Medulla oblongata (tissue), 1 donor: ENCODE results near the gene TACR3.
"Not testable (repeated sequence)": the region's sequence is repeated elsewhere in the genome, so short reads cannot be mapped to it uniquely, and the experiment has no call there.

Source experiments
- DNase-seq: peaks from one replicate; pipeline ENCODE4 v3.0.0-alpha.2; 2015; ENCODE audit errors: extremely low spot score

Gene TACR3

GRCh38 chr4:103719830-103720207, at the start of gene TACR3:
Gene TACR3, minus strand, starts transcription at chr4:103719985. Its CDS starts 310 bp downstream, at chr4:103719675.
- no peak for DNase-seq

GRCh38 chr4:103757631-103758030, 37.8 kb upstream of the TACR3 start:
- no peak for DNase-seq

GRCh38 chr4:103756741-103757140, 37.0 kb upstream of the TACR3 start:
- no peak for DNase-seq

GRCh38 chr4:103754844-103755243, 35.1 kb upstream of the TACR3 start:
- no peak for DNase-seq

- DNase-seq = no peak
These were observed 34.3 kb upstream of the TACR3 start for GRCh38 chr4:103753868-103754653.

- not testable (repeated sequence) for DNase-seq
These were observed 3.4 kb upstream of the TACR3 start for GRCh38 chr4:103723150-103723549.

- no peak for DNase-seq
These were observed 1.5 kb upstream of the TACR3 start for GRCh38 chr4:103721251-103721650.

GRCh38 chr4:103720661-103721060, 876 bp upstream of the TACR3 start:
- DNase-seq = no peak

- peak; percentile 4 for DNase-seq
These were observed 518 bp downstream of the TACR3 start for GRCh38 chr4:103719105-103719829.

GRCh38 chr4:103692615-103693014, 27.2 kb downstream of the TACR3 start:
- no peak for DNase-seq

- DNase-seq = no peak
These were observed 45.8 kb downstream of the TACR3 start for GRCh38 chr4:103673983-103674382.

- DNase-seq = not testable (repeated sequence)
These were observed 53.0 kb downstream of the TACR3 start for GRCh38 chr4:103666764-103667163.

- DNase-seq = no peak
These were observed 55.2 kb downstream of the TACR3 start for GRCh38 chr4:103664436-103665075.

- no peak for DNase-seq
These were observed 71.2 kb downstream of the TACR3 start for GRCh38 chr4:103648541-103648940.

GRCh38 chr4:103645991-103646390, 73.8 kb downstream of the TACR3 start:
- DNase-seq = no peak

- no peak for DNase-seq
These were observed 85.5 kb downstream of the TACR3 start for GRCh38 chr4:103634236-103634635.

- no peak for DNase-seq
These were observed 93.5 kb downstream of the TACR3 start for GRCh38 chr4:103626296-103626695.

- DNase-seq = no peak
These were observed 127.9 kb downstream of the TACR3 start for GRCh38 chr4:103591841-103592240.

- DNase-seq = no peak
These were observed 152.2 kb downstream of the TACR3 start for GRCh38 chr4:103567591-103567990.

- not testable (repeated sequence) for DNase-seq
These were observed 160.6 kb downstream of the TACR3 start for GRCh38 chr4:103559178-103559577.
